HG02678 (cell line): ENCODE data around the gene TNPO2.
"Not testable (repeated sequence)": the region's sequence is repeated elsewhere in the genome, so short reads cannot be mapped to it uniquely, and the experiment has no call there.

Experiments
- ATAC-seq: cut with Tn5 transposase; IDR thresholded peaks from one replicate; pipeline ENCODE4 v1.9.1; 2021; ENCODE audit warnings: mild to moderate bottlenecking, moderate library complexity; ENCODE audit not compliant: unreplicated experiment

TNPO2 gene

DNA sequence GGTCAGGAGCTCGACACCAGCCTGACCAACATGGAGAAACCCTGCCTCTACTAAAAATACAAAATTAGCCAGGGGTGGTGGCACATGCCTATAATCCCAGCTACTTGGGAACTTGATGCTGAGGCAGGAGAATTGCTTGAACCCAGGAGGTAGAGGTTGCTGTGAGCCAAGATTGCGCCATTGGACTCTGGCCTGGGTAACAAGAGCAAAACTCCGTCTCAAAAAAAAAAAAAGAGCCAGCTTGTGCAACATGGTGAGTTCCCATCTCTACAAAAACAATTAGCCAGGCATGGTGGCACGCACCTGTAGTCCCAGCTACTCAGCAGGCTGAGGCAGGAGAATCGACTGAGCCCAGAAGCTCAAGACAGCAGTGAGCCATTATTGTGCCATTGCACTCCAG lies 45.7 kb downstream of the TNPO2 start:
- not testable (repeated sequence) for ATAC-seq

DNA sequence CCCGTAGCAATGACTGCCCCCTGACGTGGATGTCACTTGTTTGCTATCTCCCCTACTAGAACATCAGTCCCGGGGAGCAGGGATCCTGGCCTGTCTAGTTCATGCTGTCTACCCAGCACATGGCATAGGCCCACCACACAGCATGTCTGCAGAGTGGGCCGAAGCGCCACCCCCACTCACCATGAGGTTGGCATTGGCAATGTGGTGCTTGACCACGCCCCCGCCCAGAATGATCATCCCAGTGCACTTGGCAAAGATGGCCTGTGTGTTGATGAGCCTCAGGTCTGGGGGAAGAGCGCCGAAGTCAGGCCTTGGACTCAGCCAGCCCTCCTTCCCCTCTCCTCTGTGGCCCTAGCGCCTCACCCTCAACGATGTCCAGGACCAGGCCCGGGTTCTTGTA lies 46.8 kb downstream of the TNPO2 start:
- ATAC-seq: no peak

DNA sequence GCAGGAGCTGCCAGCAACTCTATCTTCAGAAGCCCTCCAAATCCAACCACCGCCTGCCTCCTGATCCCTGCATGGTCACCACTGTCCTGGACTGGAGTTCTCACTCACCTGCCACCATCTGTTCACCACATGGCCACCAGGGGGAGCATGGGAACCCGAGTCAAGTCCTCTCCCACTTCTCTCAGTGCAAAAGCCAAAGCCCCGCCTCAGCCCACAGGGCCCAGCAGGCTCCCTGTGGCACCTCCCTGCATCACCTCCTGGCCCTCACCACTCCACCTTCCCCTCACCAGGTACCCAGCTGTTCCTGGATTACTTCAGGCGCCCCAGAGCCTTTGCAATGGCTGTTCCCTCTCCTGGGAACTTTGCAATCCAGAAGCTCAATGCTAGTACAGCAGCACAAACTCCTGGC lies 47.3 kb downstream of the TNPO2 start:
- no peak for ATAC-seq

DNA sequence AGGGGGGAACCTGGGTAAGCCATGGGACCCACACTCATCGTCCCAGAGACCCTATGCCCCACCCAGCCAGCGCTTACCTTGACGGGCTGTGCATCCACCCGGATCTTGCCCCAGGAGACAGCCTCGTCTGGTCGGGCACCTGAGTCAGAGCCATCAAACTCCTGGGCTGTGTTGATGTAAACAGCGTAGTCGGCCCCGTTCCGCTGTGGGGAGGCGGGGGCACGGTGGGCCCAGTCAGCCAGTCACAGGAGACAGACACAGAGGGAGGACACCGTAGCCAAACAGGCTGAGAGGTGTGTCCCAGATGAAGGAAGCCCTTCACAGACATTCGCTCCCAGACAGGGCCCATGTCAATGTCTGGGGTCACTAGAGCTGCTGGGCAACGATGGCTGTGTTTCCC lies 47.8 kb downstream of the TNPO2 start:
- ATAC-seq: no peak

DNA sequence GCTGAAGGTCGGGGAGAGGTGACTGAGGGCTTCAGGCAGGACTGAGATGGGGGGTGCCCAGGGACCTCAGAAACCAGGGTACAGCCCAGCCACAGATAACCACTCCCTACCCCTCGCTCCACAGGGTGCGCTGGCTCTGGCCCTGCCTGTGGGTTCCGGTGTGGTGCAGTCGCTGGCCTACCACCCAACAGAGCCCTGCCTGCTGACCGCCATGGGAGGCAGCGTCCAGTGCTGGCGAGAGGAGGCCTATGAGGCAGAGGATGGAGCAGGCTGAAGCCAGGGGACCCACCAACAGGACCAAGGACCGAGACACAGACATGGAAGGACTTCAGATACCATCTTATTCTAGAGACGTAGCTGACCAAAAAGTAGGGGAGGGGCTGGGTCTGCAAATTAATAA lies 48.3 kb downstream of the TNPO2 start:
- ATAC-seq: no peak

DNA sequence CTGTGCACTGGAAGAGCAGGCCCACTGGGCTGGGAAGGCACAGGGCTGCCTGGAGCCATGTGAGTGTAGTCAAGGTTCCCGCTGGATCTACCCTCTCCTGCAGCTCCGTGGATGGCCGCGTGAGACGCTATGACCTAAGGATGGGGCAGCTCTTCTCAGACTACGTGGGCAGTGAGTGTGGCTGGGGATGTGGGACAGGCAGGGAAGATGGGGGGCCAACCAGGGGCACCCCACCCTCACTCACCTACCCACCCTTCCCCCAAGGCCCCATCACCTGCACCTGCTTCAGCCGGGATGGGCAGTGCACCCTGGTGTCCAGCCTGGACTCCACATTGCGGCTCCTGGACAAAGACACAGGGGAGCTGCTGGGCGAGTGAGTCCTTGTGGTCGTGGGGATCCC lies 51.0 kb downstream of the TNPO2 start:
- no peak for ATAC-seq

DNA sequence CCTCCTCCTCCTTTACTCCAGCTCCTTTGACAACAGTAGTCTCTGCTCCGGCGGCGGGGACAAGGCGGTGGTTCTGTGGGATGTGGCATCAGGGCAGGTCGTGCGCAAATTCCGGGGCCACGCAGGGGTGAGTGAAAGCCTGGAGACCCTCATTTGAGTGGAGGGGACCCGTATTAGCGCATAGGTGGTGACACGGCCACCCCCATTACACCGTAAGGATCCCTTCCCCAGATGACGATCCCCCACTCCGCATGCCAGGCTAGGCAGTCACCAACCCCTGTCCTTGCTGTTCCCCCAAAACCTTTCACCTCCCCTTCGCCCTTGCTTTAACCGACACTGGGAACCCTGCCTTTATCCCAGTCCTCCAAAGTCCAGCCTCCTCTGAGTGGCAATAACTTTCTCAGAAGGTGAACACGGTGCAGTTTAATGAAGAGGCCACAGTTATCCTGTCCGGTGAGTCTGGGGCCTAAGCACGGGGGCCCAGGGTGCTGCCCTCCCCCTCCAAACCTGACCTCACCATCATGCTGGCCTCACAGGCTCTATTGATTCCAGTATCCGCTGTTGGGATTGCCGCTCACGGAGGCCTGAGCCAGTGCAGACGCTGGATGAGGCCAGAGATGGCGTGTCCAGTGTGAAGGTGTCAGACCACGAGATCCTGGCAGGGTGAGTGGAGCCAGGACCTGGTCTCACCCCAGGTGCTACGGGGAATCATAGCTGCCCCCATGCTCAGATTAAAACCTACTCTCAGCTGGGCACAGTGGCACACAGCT lies 53.4 kb downstream of the TNPO2 start:
- no peak for ATAC-seq

DNA sequence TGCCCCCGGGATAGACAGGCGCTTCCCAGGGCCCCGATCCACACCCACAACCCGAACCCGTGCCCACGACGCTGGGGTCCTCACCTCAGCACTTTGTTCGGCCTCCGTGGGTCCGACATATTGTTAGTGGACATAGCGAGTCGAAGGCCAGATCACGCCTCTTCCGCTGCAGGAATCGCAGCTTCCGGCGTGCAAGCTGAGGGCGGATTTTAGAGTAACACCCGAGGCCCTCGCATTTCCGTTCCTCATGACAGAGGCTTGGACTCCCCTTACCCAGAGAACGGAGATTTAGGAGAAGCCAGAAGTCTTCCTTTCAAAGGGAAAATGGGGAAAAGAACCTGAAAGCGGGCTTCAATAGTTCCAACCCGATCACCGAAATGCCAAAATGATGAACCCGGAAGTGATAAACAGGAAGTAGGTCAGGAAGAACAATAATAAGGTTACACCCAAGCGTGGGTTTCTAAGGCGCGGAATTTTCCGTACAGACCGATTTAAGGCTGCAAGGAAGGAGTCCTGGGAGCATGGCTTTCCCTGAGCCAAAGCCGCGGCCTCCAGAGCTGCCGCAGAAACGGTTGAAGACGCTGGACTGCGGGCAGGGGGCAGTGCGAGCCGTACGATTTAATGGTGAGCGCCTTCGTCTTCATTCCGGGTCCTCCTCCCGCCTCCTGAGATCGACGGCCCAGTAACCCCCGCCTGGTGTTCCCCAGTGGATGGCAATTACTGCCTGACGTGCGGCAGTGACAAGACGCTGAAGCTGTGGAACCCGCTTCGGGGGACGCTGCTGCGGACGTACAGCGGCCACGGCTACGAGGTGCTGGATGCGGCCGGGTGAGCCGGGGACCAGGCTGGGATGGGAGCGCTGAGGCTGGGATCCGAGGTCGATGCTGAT lies 54.2 kb downstream of the TNPO2 start:
- no peak for ATAC-seq

DNA sequence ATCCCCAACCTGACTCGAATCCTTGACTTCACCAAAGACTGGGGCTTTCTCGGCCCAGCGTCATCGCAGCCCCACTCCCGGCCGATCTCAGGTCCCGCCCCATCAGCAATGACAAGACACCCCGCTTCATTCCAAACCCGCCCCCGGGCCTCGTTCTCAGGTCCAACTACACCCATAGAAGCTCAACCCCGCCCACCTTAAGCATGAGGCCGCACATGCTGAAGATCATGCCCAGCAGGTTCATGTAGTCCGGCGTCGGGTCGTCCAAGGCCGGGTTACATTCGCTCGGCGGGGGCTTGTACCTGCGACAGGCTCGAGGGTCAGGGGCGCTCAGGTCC lies 54.8 kb downstream of the TNPO2 start:
- ATAC-seq: no peak

DNA sequence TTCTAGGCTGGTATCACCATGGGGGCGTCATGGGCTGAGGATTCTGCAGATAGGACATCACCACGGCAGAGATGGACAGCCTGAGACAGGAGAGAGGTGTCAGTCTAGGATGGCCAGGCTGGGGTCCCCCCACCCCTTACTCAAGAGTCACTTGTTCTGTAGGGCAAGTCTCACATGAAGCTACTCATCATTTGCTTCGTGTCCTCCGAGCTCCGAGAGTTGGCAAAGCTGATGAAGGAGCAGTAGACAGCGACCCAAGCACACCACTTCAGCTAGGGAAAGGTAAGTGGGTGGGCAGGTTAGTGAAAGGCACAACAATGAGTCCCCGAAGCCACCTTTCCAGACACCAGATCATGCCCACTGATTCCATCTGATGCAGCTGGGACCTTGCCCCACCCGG lies 55.4 kb downstream of the TNPO2 start:
- no peak for ATAC-seq

DNA sequence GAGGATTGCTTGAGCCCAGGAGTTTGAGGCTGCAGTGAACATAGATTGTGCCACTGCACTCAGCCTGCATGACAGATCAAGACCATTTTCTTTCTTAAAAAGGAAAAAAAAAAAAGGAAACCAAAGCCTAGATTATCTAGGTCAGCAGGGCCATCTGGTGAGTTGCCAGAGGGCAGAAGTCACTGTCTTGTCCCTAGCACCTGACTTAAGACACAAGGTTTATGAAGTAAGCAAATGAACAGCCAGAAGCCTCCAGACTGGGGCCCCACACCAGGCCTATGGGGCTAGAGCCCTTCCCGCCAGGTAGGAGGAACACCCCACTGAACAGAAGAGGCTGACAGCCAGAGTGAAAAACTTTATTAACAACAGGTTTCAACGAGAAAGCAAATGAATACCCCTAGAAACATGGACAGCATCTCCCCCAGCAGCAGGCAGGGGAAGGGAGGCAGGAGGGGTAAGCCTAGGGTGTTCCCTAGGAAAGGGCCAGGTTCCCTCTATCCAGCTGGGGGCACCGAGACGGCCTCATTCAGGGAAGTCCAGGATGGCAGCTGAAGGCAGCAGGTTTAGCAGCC lies 55.9 kb downstream of the TNPO2 start:
- ATAC-seq: no peak

DNA sequence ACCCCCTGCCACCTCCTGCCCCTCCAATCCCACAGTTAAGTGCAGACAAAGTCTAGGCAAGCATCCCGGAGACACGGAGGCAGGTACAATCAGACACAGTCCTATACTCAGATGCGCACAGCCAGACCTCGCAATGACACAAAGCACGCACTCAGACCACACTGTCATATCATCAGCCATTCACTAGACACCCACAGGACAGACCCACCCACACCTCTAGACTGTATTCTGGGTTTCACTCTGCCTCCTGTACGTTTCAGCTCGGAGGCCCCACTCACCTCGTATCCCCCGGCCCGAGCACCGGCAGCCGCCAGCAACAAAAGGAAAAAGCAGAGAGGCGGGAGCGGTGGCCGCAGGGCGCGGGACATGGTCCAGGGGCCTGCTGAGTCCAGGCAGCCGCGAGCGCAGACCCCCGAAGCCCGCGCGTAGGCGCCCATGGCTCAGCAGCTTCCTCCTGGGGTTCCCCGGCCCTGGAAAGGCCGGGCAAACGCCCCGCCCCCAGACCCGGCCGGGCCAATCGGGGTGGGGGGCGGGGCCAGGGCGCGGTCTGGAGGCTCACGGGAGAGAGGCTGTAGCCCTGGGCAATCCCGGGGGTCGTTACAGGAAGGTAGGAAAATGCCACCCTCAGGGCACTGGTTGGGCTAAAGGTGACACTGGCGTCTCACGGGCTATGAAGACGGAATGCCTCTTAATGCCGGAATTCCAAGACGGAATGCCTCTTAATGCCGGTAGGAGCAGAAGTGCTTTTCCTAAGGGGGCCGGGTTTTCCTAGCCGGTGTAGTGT lies 57.3 kb downstream of the TNPO2 start, which contains the start of the genes MAN2B1 and WDR83:
TSS of gene MAN2B1 (minus strand) at position 478 of the 784 bp plus-strand sequence. CDS start at position 437, 41 bp downstream.
TSS of gene WDR83 (plus strand) at position 543 of the 784 bp plus-strand sequence. CDS start 2,984 bp downstream, outside the sequence.
- peak; percentile 60 for ATAC-seq

DNA sequence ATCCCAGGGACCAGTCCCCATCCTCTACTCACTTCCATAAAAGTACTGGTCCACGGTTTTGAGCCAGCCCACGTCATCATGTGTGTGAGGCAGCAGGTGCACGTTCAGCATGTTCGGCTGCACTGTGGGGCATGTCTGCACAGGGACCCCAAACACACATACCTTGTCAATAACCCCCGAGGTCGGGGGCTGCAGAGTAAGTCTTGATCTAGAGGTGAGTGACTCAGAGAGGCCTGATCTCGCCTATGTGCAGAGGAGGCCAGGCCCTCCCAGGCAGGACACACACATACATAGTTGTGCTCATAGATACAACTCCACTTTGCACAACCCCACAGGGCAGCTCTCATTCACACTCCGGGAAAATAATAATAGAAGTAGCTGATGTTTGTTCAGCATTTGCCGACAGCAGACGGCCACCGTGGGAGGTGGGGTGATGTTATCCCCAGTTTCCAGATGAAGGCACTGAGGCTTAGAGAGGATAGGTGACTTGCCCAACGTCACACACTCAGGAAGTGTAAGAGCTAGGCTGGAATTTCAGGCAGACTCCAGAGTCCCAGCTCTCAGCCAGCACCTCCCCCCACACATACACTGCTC lies 58.0 kb downstream of the TNPO2 start:
- no peak for ATAC-seq

DNA sequence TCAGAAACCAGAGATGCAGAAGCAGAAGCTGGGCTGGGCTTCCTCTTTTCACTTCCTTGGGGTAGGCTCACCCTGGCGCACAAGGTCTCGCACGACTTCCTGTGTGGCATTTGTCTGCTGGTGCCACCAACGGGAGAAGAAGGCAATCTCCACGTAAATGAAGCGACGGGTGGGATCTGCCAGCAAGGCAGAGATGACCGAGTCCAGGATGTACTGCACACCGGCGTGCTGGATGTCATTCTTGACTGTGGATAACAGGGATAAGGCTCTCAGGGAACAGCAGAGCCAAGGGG lies 58.5 kb downstream of the TNPO2 start:
- no peak for ATAC-seq

DNA sequence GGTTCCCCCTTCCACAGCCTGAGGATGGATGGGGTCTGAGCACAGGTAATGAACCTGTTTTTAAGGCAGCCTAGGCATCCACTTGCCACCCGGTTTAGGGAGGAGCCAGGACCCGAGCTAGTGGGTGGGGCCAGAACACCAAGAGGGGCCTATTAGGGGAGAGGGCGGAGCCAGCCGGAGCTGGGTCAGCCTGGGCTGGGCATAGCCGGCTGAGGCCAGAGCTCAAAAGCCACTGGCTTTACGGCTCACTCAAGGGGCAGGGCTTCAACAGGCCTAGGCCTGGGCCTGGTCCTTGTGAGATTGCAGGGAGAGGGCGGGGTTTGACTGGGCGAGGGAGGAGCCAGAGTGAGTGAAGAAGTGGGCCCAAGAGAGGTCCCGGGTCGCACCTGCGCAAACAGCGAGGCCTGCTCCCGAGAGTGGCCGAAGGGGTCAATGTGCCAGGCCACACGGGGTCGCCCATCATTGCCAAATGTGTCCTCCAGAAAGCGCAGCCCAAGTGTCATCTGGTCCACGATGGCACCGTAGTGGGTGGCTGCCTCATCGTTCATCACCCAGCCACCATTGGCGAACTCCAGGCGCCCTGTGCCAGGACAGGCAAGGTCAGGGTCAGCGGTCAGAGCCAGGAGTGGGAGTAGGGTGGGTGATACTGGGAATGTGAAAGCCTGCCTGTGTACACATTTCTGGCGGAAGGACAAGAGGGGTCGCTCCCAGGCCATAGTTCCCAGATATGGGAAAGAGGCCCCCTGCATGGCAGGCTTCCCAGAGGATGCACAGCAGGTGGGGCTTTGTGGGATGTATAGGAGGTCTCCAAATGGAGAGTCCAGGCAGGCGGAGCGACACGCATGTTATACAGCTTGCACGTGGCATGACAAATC lies 59.1 kb downstream of the TNPO2 start:
- ATAC-seq: no peak

DNA sequence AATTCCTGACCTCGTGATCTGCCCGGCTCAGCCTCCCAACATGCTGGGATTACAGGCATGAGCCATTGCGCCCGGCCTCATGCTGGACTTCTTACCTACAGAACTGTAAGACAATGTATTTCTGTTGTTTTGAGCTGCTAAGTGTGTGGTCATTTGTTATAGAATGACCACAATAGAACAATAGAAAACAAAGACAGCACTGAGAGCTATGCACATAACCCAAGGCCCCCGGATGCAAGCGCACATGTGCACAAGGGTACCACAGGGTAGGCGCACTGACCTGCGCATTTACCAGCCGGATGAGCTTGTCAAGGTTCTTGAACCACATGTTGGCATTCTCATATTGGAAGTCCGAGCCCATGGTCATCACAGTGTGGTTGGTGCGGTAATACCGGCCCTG lies 62.8 kb downstream of the TNPO2 start:
- no peak for ATAC-seq

DNA sequence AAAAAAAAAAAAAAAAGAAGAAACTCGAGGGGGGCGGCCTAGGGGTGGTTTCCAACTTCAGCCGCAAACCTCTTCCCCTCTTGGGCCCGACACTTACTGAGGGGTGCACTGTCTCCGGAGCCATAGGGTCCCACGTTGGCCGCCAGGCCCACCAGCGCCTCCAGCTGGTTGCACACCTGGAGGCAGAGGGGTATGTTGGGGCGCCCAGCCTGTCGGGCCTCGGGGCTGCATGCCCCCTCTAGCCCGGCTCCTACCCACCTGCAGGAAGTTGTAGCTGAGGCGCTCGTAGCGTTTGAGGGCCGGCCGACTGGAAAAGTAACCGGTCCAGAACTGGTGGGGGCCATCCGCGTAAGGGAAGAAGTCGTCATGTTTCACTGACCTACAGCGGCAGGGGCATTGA lies 65.8 kb downstream of the TNPO2 start:
- no peak for ATAC-seq

DNA sequence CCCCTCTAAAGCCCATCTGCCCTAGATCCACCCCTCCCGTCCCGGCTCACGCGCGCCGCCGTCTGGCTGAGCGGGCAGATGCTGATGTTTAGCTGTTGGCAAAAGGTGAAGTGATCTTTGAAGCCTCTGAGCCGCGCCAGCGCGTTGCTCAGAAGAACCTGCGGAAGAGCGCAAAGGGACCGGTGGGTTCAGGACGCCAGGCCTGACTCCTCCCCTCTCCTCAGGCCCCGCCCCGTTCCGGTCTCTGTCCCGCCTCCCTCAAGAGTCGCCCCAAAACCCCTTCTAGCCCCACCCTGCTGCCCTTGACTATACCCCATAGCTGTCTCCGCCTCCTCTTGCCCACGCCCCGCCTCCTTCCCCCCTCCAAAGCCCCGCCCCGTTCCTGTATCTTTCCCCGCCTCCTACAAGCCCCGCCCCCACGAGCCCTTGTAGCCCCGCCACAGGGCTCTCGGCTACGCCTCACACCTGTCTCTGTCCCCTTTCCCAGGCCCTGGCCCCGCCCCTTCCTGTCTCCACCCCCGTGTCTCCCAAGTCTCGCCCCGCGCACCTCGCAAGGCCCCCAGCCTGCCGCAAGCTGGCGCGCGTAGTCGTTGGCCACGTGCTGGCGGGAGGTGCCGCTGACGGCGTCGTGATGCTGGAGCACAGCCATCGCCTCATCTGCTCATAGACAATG lies 66.7 kb downstream of the TNPO2 start:
- ATAC-seq: no peak

DNA sequence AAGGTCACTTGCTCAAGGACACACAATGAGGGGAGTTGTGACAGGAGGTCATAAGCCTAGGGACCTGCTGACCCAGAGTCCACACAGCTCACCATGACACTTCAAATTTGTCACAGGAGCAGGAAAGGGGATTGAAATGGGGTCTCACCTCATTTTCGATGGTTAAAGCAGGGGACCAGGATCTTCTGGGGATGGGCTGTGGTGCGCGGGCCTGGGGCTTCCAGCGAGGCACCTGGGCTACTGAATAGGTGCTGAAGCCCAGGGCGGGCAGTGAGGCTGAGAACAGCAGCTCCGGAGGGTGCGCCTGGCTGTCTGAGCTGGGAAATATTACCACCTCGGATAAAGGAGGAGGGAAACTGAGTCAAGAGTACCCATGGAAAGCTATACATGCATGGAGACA lies 68.2 kb downstream of the TNPO2 start:
- no peak for ATAC-seq
